ENCODE results near the gene NQO2. TPM values are rescaled to one million over a fixed set of nuclear protein-coding genes. Genes with fewer than 3 reads are reported as not detected.

The NQO2 gene
- total and polyA plus RNA-seq, 2 experiments from 2014 or later, result 23.4 to 38.5 TPM

DNA sequence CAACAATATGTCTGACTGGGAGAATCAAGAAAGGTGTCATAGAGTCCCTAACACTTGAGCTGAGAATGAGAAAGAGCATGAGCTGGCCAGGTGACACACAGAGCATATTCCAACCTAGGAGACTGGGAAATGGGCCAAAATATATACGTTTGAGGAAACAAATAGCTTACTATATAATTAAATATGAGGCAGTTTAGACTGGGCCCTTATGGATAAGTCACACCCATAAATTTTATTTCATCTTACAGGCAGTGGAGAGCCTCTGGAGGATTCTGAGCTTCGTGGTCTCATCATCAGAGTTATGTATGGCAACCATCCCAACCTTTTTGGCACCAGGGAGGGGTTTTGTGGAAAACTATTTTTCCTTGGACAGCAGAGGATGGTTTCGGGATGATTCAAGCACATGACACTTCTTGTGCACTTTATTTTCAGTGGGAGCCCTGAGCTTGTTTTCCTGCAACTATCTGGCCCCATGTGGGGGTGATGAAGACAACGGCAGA lies 12.9 kb upstream of the NQO2 start:
- Histone ChIP-seq H2AFZ (no peak overlapping the region), H3K9me2 (replicated peaks; ENCODE audit: insufficient read depth) (no peaks in the 10 kb centered on the region), H3K27ac (peak overlapping the region; percentile 99), H3K36me3 (replicated peaks; ENCODE audit: insufficient read depth, low read depth) (no peaks in the 10 kb centered on the region), H4K20me1 (ENCODE audit: insufficient read depth, poor library complexity, severe bottlenecking) (no peaks in the 10 kb centered on the region), H3K9me3 (ENCODE audit: low read depth) (no peaks in the 10 kb centered on the region), H3K4me3 (no peak overlapping the region), H3K79me2 (peaks cover 1% of the 10 kb centered on the region), H3K4me2 (no peak overlapping the region), H3K27me3 (no peaks in the 10 kb centered on the region), H3K4me1 (ENCODE audit: insufficient read depth) (peaks cover 29% of the 10 kb centered on the region)
- WGBS (ENCODE audit: low lambda C conversion rate, missing lambda C conversion rate), result 63% methylated on average over 4 of the region's 4 CpGs
- DNase-seq (ENCODE audit: low spot score), result no peak
- no peak for TF ChIP-seq EZH2phosphoT487 (IDR thresholded peaks at IDR 0.05; ENCODE audit: low read depth, severe bottlenecking, unreplicated experiment)
- no peak for TF ChIP-seq EZH2 (IDR thresholded peaks at IDR 0.05; ENCODE audit: borderline replicate concordance)
- TF ChIP-seq, protein P1, sequence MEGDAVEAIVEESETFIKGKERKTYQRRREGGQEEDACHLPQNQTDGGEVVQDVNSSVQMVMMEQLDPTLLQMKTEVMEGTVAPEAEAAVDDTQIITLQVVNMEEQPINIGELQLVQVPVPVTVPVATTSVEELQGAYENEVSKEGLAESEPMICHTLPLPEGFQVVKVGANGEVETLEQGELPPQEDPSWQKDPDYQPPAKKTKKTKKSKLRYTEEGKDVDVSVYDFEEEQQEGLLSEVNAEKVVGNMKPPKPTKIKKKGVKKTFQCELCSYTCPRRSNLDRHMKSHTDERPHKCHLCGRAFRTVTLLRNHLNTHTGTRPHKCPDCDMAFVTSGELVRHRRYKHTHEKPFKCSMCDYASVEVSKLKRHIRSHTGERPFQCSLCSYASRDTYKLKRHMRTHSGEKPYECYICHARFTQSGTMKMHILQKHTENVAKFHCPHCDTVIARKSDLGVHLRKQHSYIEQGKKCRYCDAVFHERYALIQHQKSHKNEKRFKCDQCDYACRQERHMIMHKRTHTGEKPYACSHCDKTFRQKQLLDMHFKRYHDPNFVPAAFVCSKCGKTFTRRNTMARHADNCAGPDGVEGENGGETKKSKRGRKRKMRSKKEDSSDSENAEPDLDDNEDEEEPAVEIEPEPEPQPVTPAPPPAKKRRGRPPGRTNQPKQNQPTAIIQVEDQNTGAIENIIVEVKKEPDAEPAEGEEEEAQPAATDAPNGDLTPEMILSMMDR (IDR thresholded peaks at IDR 0.05; ENCODE audit: poor library complexity), result no peak

- Histone ChIP-seq H3K27ac (peak overlapping the region; percentile 99), H3K9me3 (ENCODE audit: low read depth) (no peaks in the 10 kb centered on the region), H3K36me3 (replicated peaks; ENCODE audit: insufficient read depth, low read depth) (no peaks in the 10 kb centered on the region), H3K9me2 (replicated peaks; ENCODE audit: insufficient read depth) (no peaks in the 10 kb centered on the region), H3K79me2 (peaks cover 4% of the 10 kb centered on the region), H3K4me1 (ENCODE audit: insufficient read depth) (peaks cover 18% of the 10 kb centered on the region), H2AFZ (peak overlapping the region; percentile 59), H3K27me3 (no peaks in the 10 kb centered on the region), H3K4me3 (peak overlapping the region; percentile 34), H4K20me1 (ENCODE audit: insufficient read depth, poor library complexity, severe bottlenecking) (no peaks in the 10 kb centered on the region), H3K4me2 (peak overlapping the region; percentile 87)
- no peak for DNase-seq (ENCODE audit: low spot score)
- TF ChIP-seq EZH2 (IDR thresholded peaks at IDR 0.05; ENCODE audit: borderline replicate concordance) (no peak), EZH2phosphoT487 (IDR thresholded peaks at IDR 0.05; ENCODE audit: low read depth, severe bottlenecking, unreplicated experiment) (no peak)
- TF ChIP-seq, protein P1 (IDR thresholded peaks at IDR 0.05; ENCODE audit: poor library complexity), result no peak
- 16% methylated on average over 2 of the region's 2 CpGs for WGBS (ENCODE audit: low lambda C conversion rate, missing lambda C conversion rate)
Observed at GRCh38 chr6:2988094-2988425, 11.6 kb upstream of the NQO2 start.

DNA sequence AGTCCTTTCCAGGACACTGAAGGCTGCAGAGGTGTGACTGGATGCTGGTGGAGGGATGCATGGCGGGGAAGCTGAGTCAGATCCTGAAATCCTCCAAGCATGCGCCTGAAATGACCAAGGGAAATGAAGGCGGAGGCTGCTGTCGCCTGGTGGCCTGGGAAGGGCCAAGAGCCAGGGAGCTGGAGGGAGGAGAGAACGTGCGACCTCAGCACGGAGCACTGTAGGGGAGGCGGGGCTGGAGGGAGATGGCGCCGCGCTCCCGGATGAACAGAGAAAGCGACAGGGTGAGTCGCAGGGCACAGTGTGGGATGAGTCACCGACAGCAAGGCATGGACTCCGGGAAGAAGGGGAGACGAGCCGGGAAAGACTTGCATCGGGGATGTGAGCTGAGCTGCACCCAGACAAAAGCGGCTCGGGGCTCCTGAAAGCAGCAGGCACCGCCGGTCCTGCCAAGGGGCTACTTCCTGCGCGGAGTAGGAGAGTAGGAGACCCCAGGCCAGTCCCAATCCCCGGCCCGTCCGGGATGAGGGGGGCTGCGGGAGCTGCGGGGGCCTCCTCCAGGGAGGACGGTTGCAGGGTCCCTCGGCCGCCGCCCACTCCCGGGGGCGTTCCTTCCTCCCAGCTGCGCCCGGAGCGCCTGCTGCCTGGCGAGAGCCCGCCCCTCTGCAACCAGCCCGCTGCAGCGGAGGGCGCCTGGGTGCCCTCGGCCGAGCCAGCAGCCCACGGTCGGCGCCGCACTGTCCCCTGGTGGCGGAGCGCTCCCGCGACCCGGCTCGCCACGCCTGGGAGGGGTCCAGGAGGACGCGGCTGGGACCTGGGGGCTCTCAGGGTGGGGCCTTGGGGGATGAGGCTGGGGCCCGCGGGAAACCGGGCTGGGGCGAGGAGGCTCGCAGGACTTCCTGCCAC lies 11.0 kb upstream of the NQO2 start:
- H4K20me1 ChIP-seq (ENCODE audit: insufficient read depth, poor library complexity, severe bottlenecking), result no peaks in the 10 kb centered on the region
- peak overlapping the region; percentile 87 for H3K4me2 ChIP-seq
- no peaks in the 10 kb centered on the region for H3K9me3 ChIP-seq (ENCODE audit: low read depth)
- peaks cover 16% of the 10 kb centered on the region for H3K4me1 ChIP-seq (ENCODE audit: insufficient read depth)
- WGBS (ENCODE audit: low lambda C conversion rate, missing lambda C conversion rate), result under 1% methylated on average over 54 of the region's 64 CpGs
- peaks cover 4% of the 10 kb centered on the region for H3K79me2 ChIP-seq
- TF ChIP-seq EZH2 (IDR thresholded peaks at IDR 0.05; ENCODE audit: borderline replicate concordance) (no peak), EZH2phosphoT487 (IDR thresholded peaks at IDR 0.05; ENCODE audit: low read depth, severe bottlenecking, unreplicated experiment) (no peak)
- TF ChIP-seq, protein P1 (IDR thresholded peaks at IDR 0.05; ENCODE audit: poor library complexity), result peak; percentile 93
- H2AFZ ChIP-seq, result peak overlapping the region; percentile 59
- H3K4me3 ChIP-seq, result peak overlapping the region; percentile 34
- H3K27me3 ChIP-seq, result no peaks in the 10 kb centered on the region
- DNase-seq (ENCODE audit: low spot score), result peak; percentile 96
- peak overlapping the region; percentile 99 for H3K27ac ChIP-seq
- no peaks in the 10 kb centered on the region for H3K9me2 ChIP-seq (replicated peaks; ENCODE audit: insufficient read depth)
- H3K36me3 ChIP-seq (replicated peaks; ENCODE audit: insufficient read depth, low read depth), result no peaks in the 10 kb centered on the region

All from hepatocyte (in vitro differentiated cells).